IMR-90 (cell line): ENCODE measurements around the gene LGALS12. TPM values are rescaled to one million over a fixed set of nuclear protein-coding genes. Genes with fewer than 3 reads are reported as not detected.
A peak's percentile ranks its signal among the peaks of the same experiment; 100 is the strongest.

Experiments used
- ATAC-seq: fragments of 200-7000 bp; cut with Tn5 transposase; 2 replicates; pipeline ENCODE4 v1.9.1; 2020; ENCODE audit warnings: low read depth, mild to moderate bottlenecking, moderate library complexity
- BruUV-seq: library from RNA; stranded (reverse); fragments of 400-500 nt; replicated peaks from 2 replicates; lab custom pipeline; 2021; lab: Mats Ljungman, UMichigan
- CTCF ChIA-PET: fragments of 300-600 bp; formaldehyde crosslinking; extraction: SDS; loops from one replicate; lab custom pipeline; 2021; ENCODE audit warnings: antibody characterized with exemption; lab: Yijun Ruan, JAX
- POLR2A ChIA-PET: fragments of 300-600 bp; sonication (Branson Sonifier 250); formaldehyde crosslinking; loops from one replicate; lab custom pipeline; 2022; ENCODE audit warnings: antibody characterized with exemption; ENCODE audit not compliant: unreplicated experiment; lab: Charles Lee
- DNase-seq: peaks from one replicate; pipeline ENCODE4 v3.0.0; 2013
- H2AFZ ChIP-seq: replicated peaks from 2 replicates; pipeline ENCODE3; 2013; ENCODE audit warnings: low read length, mild to moderate bottlenecking; ENCODE audit not compliant: poor library complexity
- H2AK5ac ChIP-seq: 2 replicates; pipeline ENCODE4 v1.6.1; 2013; ENCODE audit warnings: low read depth, low read length, inconsistent platforms
- H2AK9ac ChIP-seq: replicated peaks from 2 replicates; pipeline ENCODE3; 2013; ENCODE audit warnings: mild to moderate bottlenecking, low read depth, low read length, moderate library complexity; ENCODE audit not compliant: poor library complexity
- H2BK120ac ChIP-seq: 2 replicates; pipeline ENCODE4 v1.6.1; 2013; ENCODE audit warnings: low read depth, low read length, inconsistent platforms
- H2BK15ac ChIP-seq: 3 replicates; pipeline ENCODE4 v1.6.1; 2013; ENCODE audit warnings: low read depth, low read length, inconsistent platforms
- H2BK20ac ChIP-seq: 2 replicates; pipeline ENCODE4 v1.6.1; 2013; ENCODE audit warnings: low read depth, mild to moderate bottlenecking, inconsistent platforms, low read length, moderate library complexity
- H2BK5ac ChIP-seq: 2 replicates; pipeline ENCODE4 v1.6.1; 2013; ENCODE audit warnings: mild to moderate bottlenecking, low read depth, low read length, inconsistent platforms; ENCODE audit not compliant: poor library complexity, severe bottlenecking
- H3K14ac ChIP-seq: replicated peaks from 2 replicates; pipeline ENCODE4 v1.6.1; 2013; ENCODE audit warnings: low read depth, low read length, inconsistent platforms
- H3K18ac ChIP-seq: 2 replicates; pipeline ENCODE4 v1.6.1; 2013; ENCODE audit warnings: low read depth, low read length, control low read depth
- H3K23ac ChIP-seq: 2 replicates; pipeline ENCODE4 v1.6.1; 2013; ENCODE audit warnings: low read depth, low read length, inconsistent platforms
- H3K27ac ChIP-seq: 2 replicates; pipeline ENCODE4 v1.5.1; 2013; ENCODE audit warnings: mild to moderate bottlenecking, control low read depth, low read length; ENCODE audit not compliant: insufficient read depth
- H3K27me3 ChIP-seq: 2 replicates; pipeline ENCODE4 v1.6.1; 2013; ENCODE audit warnings: low read length; ENCODE audit not compliant: control insufficient read depth, insufficient read depth
- H3K36me3 ChIP-seq: 2 replicates; pipeline ENCODE4 v1.6.1; 2013; ENCODE audit warnings: low read length, mixed read lengths; ENCODE audit not compliant: control insufficient read depth, insufficient read depth
- H3K4ac ChIP-seq: 2 replicates; pipeline ENCODE4 v1.6.1; 2013; ENCODE audit warnings: low read depth, low read length, inconsistent platforms
- H3K4me1 ChIP-seq: 2 replicates; pipeline ENCODE4 v1.6.1; 2013; ENCODE audit warnings: low read length, mixed read lengths; ENCODE audit not compliant: control insufficient read depth, insufficient read depth
- H3K4me2 ChIP-seq: 2 replicates; pipeline ENCODE4 v1.6.1; 2013; ENCODE audit warnings: low read depth, mild to moderate bottlenecking, control low read depth, low read length, moderate library complexity
- H3K4me3 ChIP-seq: 2 replicates; pipeline ENCODE4 v1.5.1; 2013; ENCODE audit warnings: low read depth, mild to moderate bottlenecking, control low read depth, low read length, moderate library complexity; ENCODE audit not compliant: insufficient read depth
- H3K56ac ChIP-seq: 2 replicates; pipeline ENCODE4 v1.6.1; 2013; ENCODE audit warnings: low read length, inconsistent platforms; ENCODE audit not compliant: insufficient read depth; ENCODE audit errors: extremely low read depth
- H3K79me1 ChIP-seq, 2 experiments: 2 replicates each; pipeline ENCODE4 v1.6.1; 2013; ENCODE audit warnings: low read length in 2 of 2, inconsistent platforms in 1 of 2, low read depth in 1 of 2
- H3K9ac ChIP-seq: 2 replicates; pipeline ENCODE4 v1.6.1; 2013; ENCODE audit warnings: low read depth, low read length, control low read depth
- H3K9me1 ChIP-seq: 2 replicates; pipeline ENCODE4 v1.6.1; 2013; ENCODE audit warnings: low read length, inconsistent platforms; ENCODE audit not compliant: insufficient read depth
- H3K9me3 ChIP-seq: 2 replicates; pipeline ENCODE4 v1.6.1; 2013; ENCODE audit warnings: low read length; ENCODE audit not compliant: control insufficient read depth, insufficient read depth
- H4K20me1 ChIP-seq: 2 replicates; pipeline ENCODE4 v1.6.1; 2013; ENCODE audit warnings: low read length, inconsistent platforms; ENCODE audit not compliant: insufficient read depth
- H4K5ac ChIP-seq: 2 replicates; pipeline ENCODE4 v1.6.1; 2013; ENCODE audit warnings: mild to moderate bottlenecking, low read depth, low read length, control low read depth
- H4K8ac ChIP-seq, 2 experiments: 2 replicates each; pipeline ENCODE4 v1.6.1; 2013; ENCODE audit warnings: low read depth in 2 of 2, low read length in 2 of 2, control low read depth in 1 of 2, inconsistent platforms in 1 of 2
- H4K91ac ChIP-seq: 2 replicates; pipeline ENCODE4 v1.6.1; 2013; ENCODE audit warnings: low read depth, low read length, inconsistent platforms; ENCODE audit not compliant: insufficient read depth
- BHLHE40 ChIP-seq: fragments of 150-350 bp; IDR thresholded peaks from 2 replicates; pipeline ENCODE4 v1.6.1; 2016; ENCODE audit warnings: mild to moderate bottlenecking, low read depth, low read length
- FOS ChIP-seq: fragments of 150-350 bp; IDR thresholded peaks from 2 replicates; pipeline ENCODE4 v1.6.1; 2016; ENCODE audit warnings: low read depth, low read length
- MAZ ChIP-seq: IDR thresholded peaks from 2 replicates; pipeline ENCODE4 v1.6.1; 2012; ENCODE audit warnings: low read depth, mild to moderate bottlenecking, low read length, improper control_type of control experiment, moderate library complexity, borderline replicate concordance
- MXI1 ChIP-seq: IDR thresholded peaks from 2 replicates; pipeline ENCODE4 v1.6.1; 2012; ENCODE audit warnings: low read depth, mild to moderate bottlenecking, low read length, moderate library complexity, borderline replicate concordance
- NFE2L2 ChIP-seq: fragments of 150-350 bp; IDR thresholded peaks from 2 replicates; pipeline ENCODE4 v1.6.1; 2016; ENCODE audit warnings: low read depth, mild to moderate bottlenecking, low read length
- RAD21 ChIP-seq: IDR thresholded peaks from 2 replicates; pipeline ENCODE4 v1.6.1; 2012; ENCODE audit warnings: low read length, improper control_type of control experiment
- RCOR1 ChIP-seq: IDR thresholded peaks from 2 replicates; pipeline ENCODE4 v1.6.1; 2012; ENCODE audit warnings: mild to moderate bottlenecking, low read length, improper control_type of control experiment; ENCODE audit not compliant: insufficient replicate concordance
- SMC3 ChIP-seq: fragments of 150-350 bp; IDR thresholded peaks from 2 replicates; pipeline ENCODE4 v1.6.1; 2016; ENCODE audit warnings: low read depth, mild to moderate bottlenecking, antibody characterized with exemption, low read length, moderate library complexity
- WGBS, 2 experiments: methylation state at CpG; one replicate each; pipeline versions ENCODE4 v1.1.5 to v1.1.7; 2013; ENCODE audit warnings: missing lambda C conversion rate in 2 of 2; ENCODE audit not compliant: insufficient read length in 1 of 2; ENCODE audit errors: extremely low coverage in 2 of 2; 5-methylcytosine and 5-hydroxymethylcytosine counted together
- dilution Hi-C: fragments of 300-500 bp; cut with HindIII; formaldehyde crosslinking; loops from one replicate; pipeline ENCODE4 v1.14.3; 2018; ENCODE audit warnings: low sequenced_read_pairs; ENCODE audit not compliant: unreplicated experiment
- in situ Hi-C: fragments of 300-500 bp; cut with MboI; formaldehyde crosslinking; loops from 3 replicates; pipeline ENCODE4 v1.14.3; 2019; ENCODE audit warnings: low sequenced_read_pairs, inconsistent platforms, mixed read lengths
- intact Hi-C: fragments of 100-400 bp; cut with micrococcal nuclease; formaldehyde crosslinking; loops from 2 replicates; pipeline ENCODE4 v1.10.0; 2022
- polyA plus RNA-seq, 3 experiments: library from polyadenylated mRNA; depleted of rRNA; stranded (reverse); fragments of >200 nt; gene quantifications; 2 replicates each; pipeline ENCODE4 v1.2.3, GENCODE V29; 2012; ENCODE audit warnings: low replicate concordance in 1 of 3
- total RNA-seq: library from RNA; depleted of rRNA; stranded (reverse); fragments of >200 nt; gene quantifications from 2 replicates; pipeline ENCODE4 v1.2.3, GENCODE V29; 2012
- TF ChIP-seq, protein P1 (sequence below): fragments of 150-350 bp; IDR thresholded peaks from 2 replicates; pipeline ENCODE4 v1.6.1; 2017; ENCODE audit warnings: mild to moderate bottlenecking, antibody characterized with exemption, low read length, low read depth
- TF ChIP-seq, protein P2 (sequence below): conservative IDR thresholded peaks from 2 replicates; pipeline ENCODE4 v1.5.1; 2012; ENCODE audit warnings: mild to moderate bottlenecking, low read depth, low read length, improper control_type of control experiment

Gene LGALS12
- total and polyA plus RNA-seq, 2 of the 4 experiments (the other 2 are of a cell fraction): not detected

DNA sequence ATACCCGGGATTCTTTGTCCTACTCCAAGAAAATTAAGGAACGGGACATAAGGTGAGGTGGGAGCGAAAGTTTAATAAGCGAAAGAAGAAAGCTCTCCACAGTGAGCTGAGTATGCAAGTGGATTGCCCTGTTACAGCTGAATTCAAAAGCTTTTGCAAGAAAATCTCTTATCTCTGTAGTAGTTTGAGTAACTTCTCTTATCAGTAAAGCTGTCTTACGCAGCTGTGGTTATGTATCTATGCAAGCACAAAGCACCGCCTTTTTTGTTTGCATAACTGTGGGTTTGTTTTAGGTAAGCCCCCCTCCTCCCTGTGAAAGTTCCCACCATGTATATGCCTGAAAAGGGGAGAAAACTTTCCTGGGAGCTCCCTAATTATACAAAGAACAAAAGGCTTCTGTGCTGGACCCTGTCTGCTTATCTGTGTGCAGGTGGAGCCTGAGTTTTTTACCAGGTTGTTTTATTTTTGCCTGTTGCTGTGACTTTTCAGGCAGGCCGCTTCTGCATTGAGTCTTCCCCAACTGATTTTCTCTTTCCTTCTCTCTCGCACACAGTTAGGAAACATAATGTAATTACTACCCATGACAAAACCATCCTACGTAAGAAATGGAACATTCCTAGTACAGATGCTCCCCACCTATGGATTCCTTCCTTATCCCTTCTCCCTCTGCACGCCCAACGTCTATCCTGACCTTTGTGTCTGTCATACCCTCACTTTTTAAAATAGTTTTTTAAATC is 14.1 kb upstream of the LGALS12 start:
- Histone ChIP-seq H2BK5ac (no peak overlapping the region), H2AK5ac (no peak overlapping the region), H3K18ac (no peak overlapping the region), H3K4me3 (no peak overlapping the region), H2BK120ac (no peak overlapping the region), H3K79me1 (no peaks in the 10 kb centered on the region), H3K23ac (no peak overlapping the region), H3K4ac (no peak overlapping the region), H4K5ac (no peak overlapping the region), H3K4me1 (no peaks in the 10 kb centered on the region), H2BK15ac (no peak overlapping the region), H3K56ac (no peak overlapping the region), H3K9ac (no peak overlapping the region), H3K36me3 (no peaks in the 10 kb centered on the region), H3K9me1 (no peaks in the 10 kb centered on the region; the same call in 1 of the 2 replicates), H3K27ac (no peak overlapping the region), H4K91ac (no peak overlapping the region), H4K8ac (no peak overlapping the region), H2AFZ (no peak overlapping the region), H4K20me1 (no peaks in the 10 kb centered on the region), H3K14ac (no peak overlapping the region), H3K27me3 (peaks cover 39% of the 10 kb centered on the region), H2BK20ac (no peak overlapping the region), H3K9me3 (no peaks in the 10 kb centered on the region), H2AK9ac (no peak overlapping the region), H3K4me2 (peak overlapping the region; percentile 38; the same call in 1 of the 2 replicates)
- ChIA-PET CTCF (no interaction called here), POLR2A (no interaction called here)
- dilution Hi-C loops: no loop called here
- BruUV-seq: no TSS peak
- TF ChIP-seq, protein P1, sequence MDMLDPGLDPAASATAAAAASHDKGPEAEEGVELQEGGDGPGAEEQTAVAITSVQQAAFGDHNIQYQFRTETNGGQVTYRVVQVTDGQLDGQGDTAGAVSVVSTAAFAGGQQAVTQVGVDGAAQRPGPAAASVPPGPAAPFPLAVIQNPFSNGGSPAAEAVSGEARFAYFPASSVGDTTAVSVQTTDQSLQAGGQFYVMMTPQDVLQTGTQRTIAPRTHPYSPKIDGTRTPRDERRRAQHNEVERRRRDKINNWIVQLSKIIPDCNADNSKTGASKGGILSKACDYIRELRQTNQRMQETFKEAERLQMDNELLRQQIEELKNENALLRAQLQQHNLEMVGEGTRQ: no peak
- TF ChIP-seq NFE2L2 (no peak), FOS (no peak), BHLHE40 (no peak), MXI1 (no peak), SMC3 (no peak), MAZ (no peak), RAD21 (no peak), RCOR1 (no peak)
- TF ChIP-seq, protein P2, sequence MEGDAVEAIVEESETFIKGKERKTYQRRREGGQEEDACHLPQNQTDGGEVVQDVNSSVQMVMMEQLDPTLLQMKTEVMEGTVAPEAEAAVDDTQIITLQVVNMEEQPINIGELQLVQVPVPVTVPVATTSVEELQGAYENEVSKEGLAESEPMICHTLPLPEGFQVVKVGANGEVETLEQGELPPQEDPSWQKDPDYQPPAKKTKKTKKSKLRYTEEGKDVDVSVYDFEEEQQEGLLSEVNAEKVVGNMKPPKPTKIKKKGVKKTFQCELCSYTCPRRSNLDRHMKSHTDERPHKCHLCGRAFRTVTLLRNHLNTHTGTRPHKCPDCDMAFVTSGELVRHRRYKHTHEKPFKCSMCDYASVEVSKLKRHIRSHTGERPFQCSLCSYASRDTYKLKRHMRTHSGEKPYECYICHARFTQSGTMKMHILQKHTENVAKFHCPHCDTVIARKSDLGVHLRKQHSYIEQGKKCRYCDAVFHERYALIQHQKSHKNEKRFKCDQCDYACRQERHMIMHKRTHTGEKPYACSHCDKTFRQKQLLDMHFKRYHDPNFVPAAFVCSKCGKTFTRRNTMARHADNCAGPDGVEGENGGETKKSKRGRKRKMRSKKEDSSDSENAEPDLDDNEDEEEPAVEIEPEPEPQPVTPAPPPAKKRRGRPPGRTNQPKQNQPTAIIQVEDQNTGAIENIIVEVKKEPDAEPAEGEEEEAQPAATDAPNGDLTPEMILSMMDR: no peak
- in situ Hi-C loops: loop anchor here (25.0 kb wide), 1 partner anchor 445 kb away; the partner anchor contains the start of gene NAA40
- WGBS, 2 experiments: 100% methylated on average over 1 of the region's 11 CpGs; no CpG with 5 or more reads in 1 of the 2 experiments
- DNase-seq (peak; percentile 46), ATAC-seq (no peak)
- intact Hi-C loops: no loop called here
